K562 (cell line): ENCODE data around the gene MED15. TPM values are rescaled to one million over a fixed set of nuclear protein-coding genes. Genes with fewer than 3 reads are reported as not detected.

ENCODE experiments used
- HDAC1 ChIP-seq, 2 experiments: fragments of 450-650 bp; IDR thresholded peaks; 2 replicates each; pipeline ENCODE4 v1.6.1; 2016 to 2017; ENCODE audit warnings: inconsistent platforms in 1 of 2, mild to moderate bottlenecking in 1 of 2, moderate library complexity in 1 of 2
- HMGN3 ChIP-seq: IDR thresholded peaks from 2 replicates; pipeline ENCODE4 v1.6.1; 2011; ENCODE audit warnings: borderline replicate concordance, low read depth, mild to moderate bottlenecking, mixed read lengths, low read length; ENCODE audit not compliant: insufficient read length; ENCODE audit errors: extremely low read depth
- L3MBTL2 ChIP-seq: fragments of 450-650 bp; IDR thresholded peaks from 2 replicates; pipeline ENCODE4 v1.6.1; 2016; ENCODE audit warnings: mild to moderate bottlenecking, moderate library complexity
- ZNF174 ChIP-seq: fragments of 250-450 bp; sonication (Bioruptor Pico); IDR thresholded peaks from 2 replicates; pipeline ENCODE4 v1.4.0; 2020; ENCODE audit warnings: mild to moderate bottlenecking
- ZZZ3 ChIP-seq: fragments of 450-650 bp; IDR thresholded peaks from 2 replicates; pipeline ENCODE4 v1.6.1; 2016; ENCODE audit warnings: antibody characterized with exemption, mild to moderate bottlenecking, moderate library complexity
- polyA plus RNA-seq, 8 experiments: library from polyadenylated mRNA; depleted of rRNA in 4 of 8; stranded (reverse) in 5 of 8; unstranded in 3 of 8; fragments of >200 nt; fragmentation: Nextera tagmentation in 2 of 8; fragmentation: Illumina TruSeq in 1 of 8; extraction: Ambion mirVana in 2 of 8; extraction: Trizol in 1 of 8; gene quantifications; 2 replicates each; pipeline versions ENCODE4 v1.2.1 to v1.2.3, GENCODE V29; 2011 to 2014; ENCODE audit warnings: inconsistent platforms in 1 of 8, missing spikeins in 1 of 8
- total RNA-seq, 7 experiments: library from RNA; depleted of rRNA in 6 of 7; stranded (reverse); fragments of >200 nt in 6 of 7; fragmentation: Illumina TruSeq in 2 of 7; extraction: Trizol in 2 of 7; gene quantifications; 2 replicates each; pipeline versions ENCODE4 v1.2.1 to v1.2.3, GENCODE V29; 2011 to 2021; ENCODE audit warnings: low replicate concordance in 1 of 7
- TF ChIP-seq, protein P1 (sequence below): fragments of 450-650 bp; IDR thresholded peaks from 2 replicates; pipeline ENCODE4 v1.6.1; 2016; ENCODE audit warnings: low read depth
- TF ChIP-seq, protein P2 (sequence below): fragments of 450-650 bp; IDR thresholded peaks from 2 replicates; pipeline ENCODE4 v1.6.1; 2016; ENCODE audit warnings: mild to moderate bottlenecking, moderate library complexity

Gene MED15
- total and polyA plus RNA-seq, 9 of the 15 experiments (the other 6 are each of a cell fraction or from before 2014, with no cell fraction given): 4.0 to 271 (median 60.1) TPM

DNA sequence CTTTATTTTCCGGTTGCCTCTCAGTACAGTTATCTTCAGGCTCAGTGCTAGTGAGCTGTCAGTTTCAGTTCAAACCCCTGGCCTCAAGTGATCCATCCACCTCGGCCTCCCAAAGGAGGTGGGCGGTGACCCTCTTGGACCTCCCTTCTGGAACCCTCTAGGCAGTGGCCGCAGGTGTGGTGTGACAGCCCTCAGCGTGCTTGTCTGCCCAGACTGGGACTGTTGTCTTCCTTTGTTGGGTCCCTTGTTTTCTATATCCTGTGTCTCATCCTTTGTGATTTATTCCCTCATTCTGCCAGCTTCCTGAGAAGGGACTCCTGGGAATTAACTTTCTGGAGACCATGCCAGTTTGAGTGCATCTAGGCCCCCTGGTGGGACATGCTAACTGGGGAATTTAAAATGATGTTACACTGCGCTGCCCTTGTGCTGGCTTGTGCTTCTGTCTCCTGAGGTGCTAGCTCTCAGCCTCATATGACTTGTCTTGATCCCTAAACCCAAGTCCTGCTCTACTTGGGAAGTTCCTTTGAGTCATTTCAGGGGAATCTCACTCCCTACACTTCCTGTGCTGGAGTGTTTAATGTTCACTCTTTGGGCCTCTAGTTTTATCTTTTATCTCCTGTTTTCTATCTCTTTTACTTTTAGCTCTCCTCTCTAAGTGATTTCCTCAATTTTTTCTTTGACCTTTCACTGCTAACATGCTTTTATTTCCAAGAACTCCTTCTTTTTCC, 19.4 kb downstream of the MED15 start (continued):
- TF ChIP-seq HMGN3 (no peak), L3MBTL2 (no peak), ZNF174 (CRISPR knock-in tag) (no peak; the same call in 1 of the 2 replicates), HDAC1 (IDR thresholded peaks at IDR 0.05) (no peak), ZZZ3 (no peak)
- TF ChIP-seq, protein P1, sequence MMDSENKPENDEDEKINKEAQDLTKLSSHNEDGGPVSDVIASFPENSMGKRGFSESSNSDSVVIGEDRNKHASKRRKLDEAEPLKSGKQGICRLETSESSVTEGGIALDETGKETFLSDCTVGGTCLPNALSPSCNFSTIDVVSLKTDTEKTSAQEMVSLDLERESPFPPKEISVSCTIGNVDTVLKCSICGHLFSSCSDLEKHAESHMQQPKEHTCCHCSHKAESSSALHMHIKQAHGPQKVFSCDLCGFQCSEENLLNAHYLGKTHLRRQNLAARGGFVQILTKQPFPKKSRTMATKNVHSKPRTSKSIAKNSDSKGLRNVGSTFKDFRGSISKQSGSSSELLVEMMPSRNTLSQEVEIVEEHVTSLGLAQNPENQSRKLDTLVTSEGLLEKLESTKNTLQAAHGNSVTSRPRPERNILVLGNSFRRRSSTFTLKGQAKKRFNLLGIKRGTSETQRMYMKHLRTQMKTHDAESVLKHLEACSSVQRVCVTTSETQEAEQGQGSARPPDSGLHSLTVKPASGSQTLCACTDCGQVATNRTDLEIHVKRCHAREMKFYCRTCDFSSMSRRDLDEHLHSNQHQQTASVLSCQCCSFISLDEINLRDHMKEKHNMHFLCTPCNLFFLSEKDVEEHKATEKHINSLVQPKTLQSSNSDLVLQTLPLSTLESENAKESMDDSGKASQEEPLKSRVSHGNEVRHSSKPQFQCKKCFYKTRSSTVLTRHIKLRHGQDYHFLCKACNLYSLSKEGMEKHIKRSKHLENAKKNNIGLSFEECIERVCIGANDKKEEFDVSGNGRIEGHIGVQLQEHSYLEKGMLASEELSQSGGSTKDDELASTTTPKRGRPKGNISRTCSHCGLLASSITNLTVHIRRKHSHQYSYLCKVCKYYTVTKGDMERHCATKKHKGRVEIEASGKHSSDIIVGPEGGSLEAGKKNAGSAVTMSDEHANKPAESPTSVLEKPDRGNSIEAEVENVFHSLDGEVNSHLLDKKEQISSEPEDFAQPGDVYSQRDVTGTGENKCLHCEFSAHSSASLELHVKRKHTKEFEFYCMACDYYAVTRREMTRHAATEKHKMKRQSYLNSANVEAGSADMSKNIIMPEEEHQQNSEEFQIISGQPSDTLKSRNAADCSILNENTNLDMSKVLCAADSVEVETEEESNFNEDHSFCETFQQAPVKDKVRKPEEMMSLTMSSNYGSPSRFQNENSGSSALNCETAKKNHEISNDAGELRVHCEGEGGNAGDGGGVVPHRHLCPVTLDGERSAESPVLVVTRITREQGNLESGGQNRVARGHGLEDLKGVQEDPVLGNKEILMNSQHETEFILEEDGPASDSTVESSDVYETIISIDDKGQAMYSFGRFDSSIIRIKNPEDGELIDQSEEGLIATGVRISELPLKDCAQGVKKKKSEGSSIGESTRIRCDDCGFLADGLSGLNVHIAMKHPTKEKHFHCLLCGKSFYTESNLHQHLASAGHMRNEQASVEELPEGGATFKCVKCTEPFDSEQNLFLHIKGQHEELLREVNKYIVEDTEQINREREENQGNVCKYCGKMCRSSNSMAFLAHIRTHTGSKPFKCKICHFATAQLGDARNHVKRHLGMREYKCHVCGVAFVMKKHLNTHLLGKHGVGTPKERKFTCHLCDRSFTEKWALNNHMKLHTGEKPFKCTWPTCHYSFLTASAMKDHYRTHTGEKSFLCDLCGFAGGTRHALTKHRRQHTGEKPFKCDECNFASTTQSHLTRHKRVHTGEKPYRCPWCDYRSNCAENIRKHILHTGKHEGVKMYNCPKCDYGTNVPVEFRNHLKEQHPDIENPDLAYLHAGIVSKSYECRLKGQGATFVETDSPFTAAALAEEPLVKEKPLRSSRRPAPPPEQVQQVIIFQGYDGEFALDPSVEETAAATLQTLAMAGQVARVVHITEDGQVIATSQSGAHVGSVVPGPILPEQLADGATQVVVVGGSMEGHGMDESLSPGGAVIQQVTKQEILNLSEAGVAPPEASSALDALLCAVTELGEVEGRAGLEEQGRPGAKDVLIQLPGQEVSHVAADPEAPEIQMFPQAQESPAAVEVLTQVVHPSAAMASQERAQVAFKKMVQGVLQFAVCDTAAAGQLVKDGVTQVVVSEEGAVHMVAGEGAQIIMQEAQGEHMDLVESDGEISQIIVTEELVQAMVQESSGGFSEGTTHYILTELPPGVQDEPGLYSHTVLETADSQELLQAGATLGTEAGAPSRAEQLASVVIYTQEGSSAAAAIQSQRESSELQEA: no peak
- TF ChIP-seq, protein P2, sequence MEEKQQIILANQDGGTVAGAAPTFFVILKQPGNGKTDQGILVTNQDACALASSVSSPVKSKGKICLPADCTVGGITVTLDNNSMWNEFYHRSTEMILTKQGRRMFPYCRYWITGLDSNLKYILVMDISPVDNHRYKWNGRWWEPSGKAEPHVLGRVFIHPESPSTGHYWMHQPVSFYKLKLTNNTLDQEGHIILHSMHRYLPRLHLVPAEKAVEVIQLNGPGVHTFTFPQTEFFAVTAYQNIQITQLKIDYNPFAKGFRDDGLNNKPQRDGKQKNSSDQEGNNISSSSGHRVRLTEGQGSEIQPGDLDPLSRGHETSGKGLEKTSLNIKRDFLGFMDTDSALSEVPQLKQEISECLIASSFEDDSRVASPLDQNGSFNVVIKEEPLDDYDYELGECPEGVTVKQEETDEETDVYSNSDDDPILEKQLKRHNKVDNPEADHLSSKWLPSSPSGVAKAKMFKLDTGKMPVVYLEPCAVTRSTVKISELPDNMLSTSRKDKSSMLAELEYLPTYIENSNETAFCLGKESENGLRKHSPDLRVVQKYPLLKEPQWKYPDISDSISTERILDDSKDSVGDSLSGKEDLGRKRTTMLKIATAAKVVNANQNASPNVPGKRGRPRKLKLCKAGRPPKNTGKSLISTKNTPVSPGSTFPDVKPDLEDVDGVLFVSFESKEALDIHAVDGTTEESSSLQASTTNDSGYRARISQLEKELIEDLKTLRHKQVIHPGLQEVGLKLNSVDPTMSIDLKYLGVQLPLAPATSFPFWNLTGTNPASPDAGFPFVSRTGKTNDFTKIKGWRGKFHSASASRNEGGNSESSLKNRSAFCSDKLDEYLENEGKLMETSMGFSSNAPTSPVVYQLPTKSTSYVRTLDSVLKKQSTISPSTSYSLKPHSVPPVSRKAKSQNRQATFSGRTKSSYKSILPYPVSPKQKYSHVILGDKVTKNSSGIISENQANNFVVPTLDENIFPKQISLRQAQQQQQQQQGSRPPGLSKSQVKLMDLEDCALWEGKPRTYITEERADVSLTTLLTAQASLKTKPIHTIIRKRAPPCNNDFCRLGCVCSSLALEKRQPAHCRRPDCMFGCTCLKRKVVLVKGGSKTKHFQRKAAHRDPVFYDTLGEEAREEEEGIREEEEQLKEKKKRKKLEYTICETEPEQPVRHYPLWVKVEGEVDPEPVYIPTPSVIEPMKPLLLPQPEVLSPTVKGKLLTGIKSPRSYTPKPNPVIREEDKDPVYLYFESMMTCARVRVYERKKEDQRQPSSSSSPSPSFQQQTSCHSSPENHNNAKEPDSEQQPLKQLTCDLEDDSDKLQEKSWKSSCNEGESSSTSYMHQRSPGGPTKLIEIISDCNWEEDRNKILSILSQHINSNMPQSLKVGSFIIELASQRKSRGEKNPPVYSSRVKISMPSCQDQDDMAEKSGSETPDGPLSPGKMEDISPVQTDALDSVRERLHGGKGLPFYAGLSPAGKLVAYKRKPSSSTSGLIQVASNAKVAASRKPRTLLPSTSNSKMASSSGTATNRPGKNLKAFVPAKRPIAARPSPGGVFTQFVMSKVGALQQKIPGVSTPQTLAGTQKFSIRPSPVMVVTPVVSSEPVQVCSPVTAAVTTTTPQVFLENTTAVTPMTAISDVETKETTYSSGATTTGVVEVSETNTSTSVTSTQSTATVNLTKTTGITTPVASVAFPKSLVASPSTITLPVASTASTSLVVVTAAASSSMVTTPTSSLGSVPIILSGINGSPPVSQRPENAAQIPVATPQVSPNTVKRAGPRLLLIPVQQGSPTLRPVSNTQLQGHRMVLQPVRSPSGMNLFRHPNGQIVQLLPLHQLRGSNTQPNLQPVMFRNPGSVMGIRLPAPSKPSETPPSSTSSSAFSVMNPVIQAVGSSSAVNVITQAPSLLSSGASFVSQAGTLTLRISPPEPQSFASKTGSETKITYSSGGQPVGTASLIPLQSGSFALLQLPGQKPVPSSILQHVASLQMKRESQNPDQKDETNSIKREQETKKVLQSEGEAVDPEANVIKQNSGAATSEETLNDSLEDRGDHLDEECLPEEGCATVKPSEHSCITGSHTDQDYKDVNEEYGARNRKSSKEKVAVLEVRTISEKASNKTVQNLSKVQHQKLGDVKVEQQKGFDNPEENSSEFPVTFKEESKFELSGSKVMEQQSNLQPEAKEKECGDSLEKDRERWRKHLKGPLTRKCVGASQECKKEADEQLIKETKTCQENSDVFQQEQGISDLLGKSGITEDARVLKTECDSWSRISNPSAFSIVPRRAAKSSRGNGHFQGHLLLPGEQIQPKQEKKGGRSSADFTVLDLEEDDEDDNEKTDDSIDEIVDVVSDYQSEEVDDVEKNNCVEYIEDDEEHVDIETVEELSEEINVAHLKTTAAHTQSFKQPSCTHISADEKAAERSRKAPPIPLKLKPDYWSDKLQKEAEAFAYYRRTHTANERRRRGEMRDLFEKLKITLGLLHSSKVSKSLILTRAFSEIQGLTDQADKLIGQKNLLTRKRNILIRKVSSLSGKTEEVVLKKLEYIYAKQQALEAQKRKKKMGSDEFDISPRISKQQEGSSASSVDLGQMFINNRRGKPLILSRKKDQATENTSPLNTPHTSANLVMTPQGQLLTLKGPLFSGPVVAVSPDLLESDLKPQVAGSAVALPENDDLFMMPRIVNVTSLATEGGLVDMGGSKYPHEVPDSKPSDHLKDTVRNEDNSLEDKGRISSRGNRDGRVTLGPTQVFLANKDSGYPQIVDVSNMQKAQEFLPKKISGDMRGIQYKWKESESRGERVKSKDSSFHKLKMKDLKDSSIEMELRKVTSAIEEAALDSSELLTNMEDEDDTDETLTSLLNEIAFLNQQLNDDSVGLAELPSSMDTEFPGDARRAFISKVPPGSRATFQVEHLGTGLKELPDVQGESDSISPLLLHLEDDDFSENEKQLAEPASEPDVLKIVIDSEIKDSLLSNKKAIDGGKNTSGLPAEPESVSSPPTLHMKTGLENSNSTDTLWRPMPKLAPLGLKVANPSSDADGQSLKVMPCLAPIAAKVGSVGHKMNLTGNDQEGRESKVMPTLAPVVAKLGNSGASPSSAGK: no peak
